GM12865 (cell line): Measurements from ENCODE around the gene AP4E1.

Experiments used
- DNase-seq: peaks from one replicate; pipeline ENCODE4 v3.0.0; 2010; ENCODE audit warnings: low read depth
- H3K4me3 ChIP-seq: 2 replicates; pipeline ENCODE4 v1.5.1; 2011; ENCODE audit warnings: mild to moderate bottlenecking, low read depth, low read length, control low read depth
- TF ChIP-seq, protein P1 (sequence below): IDR thresholded peaks from 2 replicates; pipeline ENCODE4 v1.5.1; 2011; ENCODE audit warnings: low read length, control low read depth, low read depth, inconsistent platforms; ENCODE audit not compliant: insufficient read depth; ENCODE audit errors: missing control alignments

The AP4E1 gene

DNA sequence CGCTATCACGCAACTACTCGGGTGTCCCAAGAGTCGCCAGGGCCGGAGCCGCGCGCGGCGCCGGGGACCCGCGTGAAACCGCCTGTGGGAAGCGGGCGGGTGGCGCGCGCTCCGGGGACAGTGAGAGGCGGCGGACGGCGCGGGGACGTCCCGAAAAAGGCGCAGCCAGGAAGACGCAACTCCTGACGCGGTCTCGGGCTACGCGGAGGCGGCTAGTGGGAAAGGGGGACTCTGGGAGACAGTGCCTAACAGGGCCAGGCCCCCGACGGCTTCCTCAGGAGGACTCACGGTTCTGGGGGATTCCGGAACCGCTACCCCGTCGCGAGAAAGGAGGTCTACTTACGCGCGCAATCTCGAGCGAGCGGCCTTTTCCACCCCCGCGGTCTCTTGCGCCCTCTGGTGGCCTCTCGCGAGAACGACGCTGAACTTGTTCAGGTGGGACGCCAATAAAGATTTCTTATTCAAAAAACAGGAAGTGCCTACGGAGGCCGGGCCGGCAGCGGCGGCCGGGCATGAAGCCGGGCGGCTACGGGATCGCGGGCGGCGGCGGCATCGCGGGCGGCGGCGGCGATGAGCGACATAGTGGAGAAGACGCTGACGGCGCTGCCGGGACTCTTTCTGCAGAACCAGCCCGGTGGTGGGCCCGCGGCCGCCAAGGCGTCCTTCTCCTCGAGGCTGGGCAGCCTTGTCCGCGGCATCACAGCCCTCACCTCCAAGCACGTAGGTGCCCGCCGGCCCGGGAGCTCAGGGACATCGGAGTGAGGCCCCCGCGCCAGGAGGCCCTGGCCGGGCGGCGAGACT lies at the start of gene AP4E1:
Gene AP4E1 (plus strand): TSS at position 475 of the 801 bp plus-strand sequence. CDS start 96 bp downstream, at position 571.
- DNase-seq, result peak; percentile 97

DNA sequence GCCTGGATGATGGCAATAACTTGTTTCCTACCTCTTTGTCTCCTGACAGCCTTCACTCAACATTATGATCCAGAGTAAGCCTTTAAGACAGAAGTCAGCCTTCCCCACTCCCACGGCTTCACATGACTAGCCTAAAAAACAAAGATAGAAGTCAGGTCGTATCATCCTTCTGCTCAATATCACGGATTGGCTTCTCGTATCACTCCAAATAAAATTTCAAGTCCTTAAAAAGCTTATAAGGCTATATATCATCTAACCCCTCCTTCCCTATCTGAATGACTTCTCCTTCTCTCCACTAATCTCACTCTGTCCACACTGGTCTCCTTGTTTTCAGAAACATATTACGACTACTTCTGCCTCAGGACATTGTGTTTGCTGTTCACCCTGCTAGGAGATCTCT lies 47.7 kb upstream of the AP4E1 start:
- TF ChIP-seq, protein P1, sequence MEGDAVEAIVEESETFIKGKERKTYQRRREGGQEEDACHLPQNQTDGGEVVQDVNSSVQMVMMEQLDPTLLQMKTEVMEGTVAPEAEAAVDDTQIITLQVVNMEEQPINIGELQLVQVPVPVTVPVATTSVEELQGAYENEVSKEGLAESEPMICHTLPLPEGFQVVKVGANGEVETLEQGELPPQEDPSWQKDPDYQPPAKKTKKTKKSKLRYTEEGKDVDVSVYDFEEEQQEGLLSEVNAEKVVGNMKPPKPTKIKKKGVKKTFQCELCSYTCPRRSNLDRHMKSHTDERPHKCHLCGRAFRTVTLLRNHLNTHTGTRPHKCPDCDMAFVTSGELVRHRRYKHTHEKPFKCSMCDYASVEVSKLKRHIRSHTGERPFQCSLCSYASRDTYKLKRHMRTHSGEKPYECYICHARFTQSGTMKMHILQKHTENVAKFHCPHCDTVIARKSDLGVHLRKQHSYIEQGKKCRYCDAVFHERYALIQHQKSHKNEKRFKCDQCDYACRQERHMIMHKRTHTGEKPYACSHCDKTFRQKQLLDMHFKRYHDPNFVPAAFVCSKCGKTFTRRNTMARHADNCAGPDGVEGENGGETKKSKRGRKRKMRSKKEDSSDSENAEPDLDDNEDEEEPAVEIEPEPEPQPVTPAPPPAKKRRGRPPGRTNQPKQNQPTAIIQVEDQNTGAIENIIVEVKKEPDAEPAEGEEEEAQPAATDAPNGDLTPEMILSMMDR, result no peak
- no peak overlapping the region for H3K4me3 ChIP-seq
- no peak for DNase-seq

More for the DNA sequence above, at the start of gene AP4E1:
- peak within 1 kb of the TSS; percentile 87 for H3K4me3 ChIP-seq
- TF ChIP-seq, protein P1, result peak; percentile 90

DNA sequence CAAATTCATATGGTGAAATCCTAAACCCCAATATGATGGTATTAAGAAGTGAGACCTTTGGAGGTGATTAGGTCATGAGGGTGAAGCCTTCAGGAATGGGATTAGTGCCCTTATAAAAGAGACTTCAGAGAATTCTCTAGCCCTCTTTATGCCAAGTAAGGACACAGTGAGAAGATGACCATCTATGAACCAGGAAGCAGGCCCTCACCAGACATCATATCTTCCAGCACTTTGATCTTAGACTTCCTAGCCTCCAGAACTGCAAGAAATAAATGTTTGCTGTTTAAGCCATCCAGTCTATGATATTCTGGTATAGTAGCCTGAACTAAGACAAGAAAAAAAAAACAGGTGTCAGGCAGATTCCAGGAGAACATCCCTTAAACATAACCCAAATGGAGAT lies 45.9 kb upstream of the AP4E1 start:
- TF ChIP-seq, protein P1, result no peak
- DNase-seq, result no peak
- H3K4me3 ChIP-seq, result no peak overlapping the region

DNA sequence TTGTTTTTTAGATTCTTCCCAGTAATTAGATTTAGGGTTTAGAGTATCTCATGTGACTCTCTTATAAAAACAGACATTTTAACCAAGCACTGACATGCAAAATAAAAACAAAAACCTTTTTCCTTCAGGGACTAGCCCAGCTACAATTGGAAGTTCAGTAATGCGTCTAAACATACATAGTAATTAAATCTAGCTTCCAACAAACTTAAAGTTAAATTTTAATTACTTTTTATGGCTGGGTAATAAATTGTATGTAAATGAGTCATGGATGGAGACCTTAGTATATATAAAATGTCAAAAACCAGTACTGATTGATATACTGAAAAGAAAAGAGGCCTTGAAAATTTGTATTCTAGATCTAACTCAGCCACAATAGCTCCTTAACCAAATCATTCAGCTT lies 43.6 kb upstream of the AP4E1 start:
- no peak overlapping the region for H3K4me3 ChIP-seq
- TF ChIP-seq, protein P1, result no peak
- DNase-seq, result no peak

DNA sequence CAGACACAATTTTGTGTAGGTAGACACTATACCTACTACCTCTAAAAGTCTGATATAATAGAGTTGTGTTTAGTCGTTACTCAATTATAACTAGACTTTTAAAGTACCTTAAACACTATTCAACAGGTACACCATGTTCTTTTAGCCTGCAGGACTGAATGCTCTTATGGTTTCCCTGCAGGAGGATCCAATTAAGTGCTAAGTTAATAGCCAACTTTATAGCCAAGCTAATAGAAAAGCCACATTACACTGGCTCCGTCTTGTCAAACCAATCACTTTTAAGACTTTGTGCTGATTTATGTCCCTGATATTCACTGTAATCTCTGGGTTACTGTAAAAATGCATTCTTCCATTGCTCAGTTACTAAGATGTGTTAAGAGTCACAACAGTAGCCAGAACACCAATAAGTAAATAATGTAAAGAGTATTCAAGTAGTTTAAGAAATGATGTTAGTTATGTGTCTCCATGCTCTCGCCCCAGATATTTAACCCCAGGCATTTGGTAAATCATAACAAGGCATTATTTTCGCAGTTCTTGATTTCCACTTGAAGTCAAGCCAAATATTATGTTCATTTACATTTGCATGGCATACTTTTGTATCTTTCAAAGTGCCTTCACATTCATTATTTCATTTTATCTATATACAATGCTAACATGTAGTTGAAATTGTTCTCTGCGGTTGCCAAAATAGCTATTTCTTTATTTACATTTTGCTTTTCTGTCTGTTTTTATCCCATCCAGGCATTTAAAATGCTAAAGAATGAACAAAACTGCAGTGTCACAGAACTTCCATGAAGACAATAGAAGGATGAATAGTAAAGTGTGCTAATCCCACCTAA lies 42.7 kb upstream of the AP4E1 start:
- TF ChIP-seq, protein P1, result no peak
- no peak for DNase-seq
- H3K4me3 ChIP-seq, result no peak overlapping the region

DNA sequence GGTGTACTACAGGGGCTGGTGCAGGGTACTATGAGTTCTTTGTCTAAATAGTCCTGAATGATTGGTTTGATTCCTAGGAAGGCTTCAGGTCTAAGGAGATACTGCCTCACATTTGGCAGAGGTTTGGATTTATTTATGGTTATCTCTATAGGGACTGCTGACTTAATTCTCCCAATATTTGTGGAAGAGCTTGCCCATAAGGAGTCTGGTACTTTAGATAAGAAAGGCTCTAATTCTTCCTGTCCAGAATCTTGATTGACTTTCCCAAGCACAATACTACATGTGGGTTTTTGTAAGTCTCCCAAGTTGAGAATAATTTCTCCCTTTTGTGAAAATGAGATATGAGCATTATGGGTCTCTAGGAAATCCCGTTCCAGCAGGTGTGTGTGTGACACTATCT lies 36.7 kb upstream of the AP4E1 start:
- DNase-seq, result no peak
- H3K4me3 ChIP-seq, result no peak overlapping the region
- TF ChIP-seq, protein P1, result no peak
